ENCODE measurements around the gene ARHGEF37. TPM values are rescaled to one million over a fixed set of nuclear protein-coding genes. Genes with fewer than 3 reads are reported as not detected.
"Not testable (repeated sequence)": the region's sequence is repeated elsewhere in the genome, so short reads cannot be mapped to it uniquely, and the experiment has no call there.

Gene ARHGEF37
- polyA plus RNA-seq, 4 donors, result 5.3 to 6.9 (median 5.8) TPM

- no peak for DNase-seq (ENCODE audit: low read depth in 4 of 4, low spot score in 3 of 4)
Measured at GRCh38 chr5:149667829-149668330, 86.6 kb downstream of the ARHGEF37 start.

GRCh38 chr5:149669273-149669672, 88.0 kb downstream of the ARHGEF37 start:
- DNase-seq (ENCODE audit: low read depth in 4 of 4, low spot score in 3 of 4), result not testable (repeated sequence)

GRCh38 chr5:149671544-149671943, 90.2 kb downstream of the ARHGEF37 start:
- no peak for DNase-seq (ENCODE audit: low read depth in 4 of 4, low spot score in 3 of 4)

GRCh38 chr5:149672701-149673476, 91.6 kb downstream of the ARHGEF37 start:
- DNase-seq (ENCODE audit: low read depth in 4 of 4, low spot score in 3 of 4), result no peak

- DNase-seq (ENCODE audit: low read depth in 4 of 4, low spot score in 3 of 4), result no peak
Measured at GRCh38 chr5:149674686-149675085, 93.4 kb downstream of the ARHGEF37 start.

- no peak for DNase-seq (ENCODE audit: low read depth in 4 of 4, low spot score in 3 of 4)
Measured at GRCh38 chr5:149675610-149676201, 94.4 kb downstream of the ARHGEF37 start.

GRCh38 chr5:149677731-149678130, 96.4 kb downstream of the ARHGEF37 start:
- no peak for DNase-seq (ENCODE audit: low read depth in 4 of 4, low spot score in 3 of 4)

- no peak for DNase-seq (ENCODE audit: low read depth in 4 of 4, low spot score in 3 of 4)
Measured at GRCh38 chr5:149679876-149680809, 98.8 kb downstream of the ARHGEF37 start.

- no peak for DNase-seq (ENCODE audit: low read depth in 4 of 4, low spot score in 3 of 4)
Measured at GRCh38 chr5:149680810-149681221, 99.5 kb downstream of the ARHGEF37 start.

- no peak for DNase-seq (ENCODE audit: low read depth in 4 of 4, low spot score in 3 of 4)
Measured at GRCh38 chr5:149681252-149681651, 100.0 kb downstream of the ARHGEF37 start.

GRCh38 chr5:149681922-149682321, 100.6 kb downstream of the ARHGEF37 start:
- DNase-seq (ENCODE audit: low read depth in 4 of 4, low spot score in 3 of 4), result no peak

GRCh38 chr5:149682532-149683075, 101.3 kb downstream of the ARHGEF37 start:
- no peak for DNase-seq (ENCODE audit: low read depth in 4 of 4, low spot score in 3 of 4)

GRCh38 chr5:149683964-149684363, 102.7 kb downstream of the ARHGEF37 start:
- no peak for DNase-seq (ENCODE audit: low read depth in 4 of 4, low spot score in 3 of 4)

- DNase-seq (ENCODE audit: low read depth in 4 of 4, low spot score in 3 of 4), result no peak
Measured at GRCh38 chr5:149684371-149684770, 103.1 kb downstream of the ARHGEF37 start.

Other genes starting within 250 kb of the ARHGEF37 start
- gene GRPEL2, start 236.0 kb upstream of the ARHGEF37 start, polyA plus RNA-seq (ENCODE audit: insufficient read length in 4 of 4), result 10 to 100 TPM; 14.5 to 22.3 (median 20.7) TPM
- 10 to 100 TPM; 17.7 to 19.2 (median 18.5) TPM for gene PCYOX1L, start 223.5 kb upstream of the ARHGEF37 start, polyA plus RNA-seq (ENCODE audit: insufficient read length in 4 of 4)
- 1 to 10 TPM in 2 of 4 donors, under 1 TPM in 2; 0.46 to 2.8 (median 1.1) TPM for gene IL17B, start 202.2 kb upstream of the ARHGEF37 start, polyA plus RNA-seq (ENCODE audit: insufficient read length in 4 of 4)
- gene CSNK1A1, start 30.1 kb upstream of the ARHGEF37 start, polyA plus RNA-seq (ENCODE audit: insufficient read length in 4 of 4), result 100 to 1,000 TPM; 164 to 197 (median 193) TPM
- gene PPARGC1B, start 148.8 kb downstream of the ARHGEF37 start, polyA plus RNA-seq (ENCODE audit: insufficient read length in 4 of 4), result 1 to 10 TPM; 1.2 to 1.7 (median 1.3) TPM

All from right renal pelvis (tissue), 4 donors.